ENCODE results near the gene VPS4B. TPM values are rescaled to one million over a fixed set of nuclear protein-coding genes. Genes with fewer than 3 reads are reported as not detected.

Gene VPS4B
- total and polyA plus RNA-seq, 10 of the 15 experiments (the other 5 are each of a cell fraction or from before 2014, with no cell fraction given), result 21.4 to 37.6 (median 29.8) TPM

GRCh38 chr18:63356272-63356896 lies 65.9 kb downstream of the VPS4B start:
- no TSS peak for BruUV-seq (replicated peaks)
- 91% methylated on average over 7 of the region's 7 CpGs for WGBS (ENCODE audit: insufficient coverage, insufficient replicate concordance, low lambda C conversion rate, missing lambda C conversion rate)
- TF ChIP-seq JUND (IDR thresholded peaks at IDR 0.05; ENCODE audit: low read depth, low read length) (no peak), DPF2 (IDR thresholded peaks at IDR 0.05) (no peak)
- SMC1A ChIA-PET (ENCODE audit: uncharacterized antibody, unreplicated experiment), result interaction anchor here (0.9 to 1.9 kb wide), 4 partner anchors 9 to 339 kb away, joined by 3 to 8 read pairs (median 4); no protein-coding TSS in a partner anchor
- H3K4me1 ChIP-seq (ENCODE audit: control insufficient read depth, insufficient read depth, low read length), result no peaks in the 10 kb centered on the region
- H4K20me1 ChIP-seq (ENCODE audit: control insufficient read depth, insufficient read depth), result no peaks in the 10 kb centered on the region
- H2AFZ ChIP-seq (ENCODE audit: control insufficient read depth, low read depth, low read length), result no peak overlapping the region
- RAD21 ChIA-PET (ENCODE audit: unreplicated experiment), result interaction anchor here (1.5 kb wide), 1 partner anchor 10 kb away, joined by 4 read pairs; no protein-coding TSS in a partner anchor
- POLR2A ChIA-PET, result no interaction called here
- no peak overlapping the region for H3K4me3 ChIP-seq
- H3K27ac ChIP-seq (ENCODE audit: control insufficient read depth, insufficient read depth), result no peak overlapping the region
- no peak for DNase-seq (ENCODE audit: low read depth, low spot score)
- no peaks in the 10 kb centered on the region for H3K79me2 ChIP-seq (ENCODE audit: control insufficient read depth, insufficient read depth, low read length)
- in situ Hi-C loops (cut with MboI) (no loop called here), intact Hi-C loops (cut with micrococcal nuclease; ENCODE audit: unreplicated experiment) (no loop called here)
- CTCF ChIA-PET, result interaction anchor here (1.1 to 1.4 kb wide), 2 partner anchors 10 to 33 kb away, joined by 3 to 4 read pairs; no protein-coding TSS in a partner anchor
- H3K4me2 ChIP-seq (ENCODE audit: control insufficient read depth, insufficient read depth), result no peak overlapping the region
- no peak for FAIRE-seq
- no peak overlapping the region for H3K9ac ChIP-seq (ENCODE audit: control insufficient read depth, insufficient read depth, low read length)
- H3K9me3 ChIP-seq (replicated peaks; ENCODE audit: control insufficient read depth, insufficient read depth, low read length), result no peaks in the 10 kb centered on the region
- peaks cover 0 to 7% of the 10 kb centered on the region in 2 experiments; a peak in 1 of 4 replicates for H3K36me3 ChIP-seq (ENCODE audit: control insufficient read depth in 2 of 2, insufficient read depth in 2 of 2, low read length in 1 of 2)
- no peaks in the 10 kb centered on the region for H3K27me3 ChIP-seq (replicated peaks in 1 of 2; ENCODE audit: control insufficient read depth in 2 of 2, insufficient read depth in 2 of 2, low read length in 1 of 2)
- ATAC-seq, result no peak

- no peaks in the 10 kb centered on the region for H3K79me2 ChIP-seq (ENCODE audit: control insufficient read depth, insufficient read depth, low read length)
- 45% methylated on average over 2 of the region's 2 CpGs for WGBS (ENCODE audit: insufficient coverage, insufficient replicate concordance, low lambda C conversion rate, missing lambda C conversion rate)
These were observed 72.0 kb downstream of the VPS4B start for GRCh38 chr18:63350230-63350629.

More at GRCh38 chr18:63350230-63350629, 72.0 kb downstream of the VPS4B start:
- ChIA-PET SMC1A (ENCODE audit: uncharacterized antibody, unreplicated experiment) (interaction anchor here (0.7 to 1.6 kb wide), 4 partner anchors 16 to 334 kb away, joined by 3 to 4 read pairs (median 3); no protein-coding TSS in a partner anchor), POLR2A (interaction anchor here (1.0 to 1.9 kb wide), 2 partner anchors 10 to 15 kb away, joined by 3 to 6 read pairs; no protein-coding TSS in a partner anchor), RAD21 (ENCODE audit: unreplicated experiment) (no interaction called here), CTCF (interaction anchor here (1.1 to 3.8 kb wide), 2 partner anchors 10 to 82 kb away, joined by 3 to 24 read pairs; no protein-coding TSS in a partner anchor)
- Histone ChIP-seq H3K4me3 (no peak overlapping the region), H3K9me3 (replicated peaks; ENCODE audit: control insufficient read depth, insufficient read depth, low read length) (no peaks in the 10 kb centered on the region), H3K4me2 (ENCODE audit: control insufficient read depth, insufficient read depth) (no peak overlapping the region), H3K4me1 (ENCODE audit: control insufficient read depth, insufficient read depth, low read length) (no peaks in the 10 kb centered on the region), H3K9ac (ENCODE audit: control insufficient read depth, insufficient read depth, low read length) (no peak overlapping the region), H4K20me1 (ENCODE audit: control insufficient read depth, insufficient read depth) (no peaks in the 10 kb centered on the region), H2AFZ (ENCODE audit: control insufficient read depth, low read depth, low read length) (no peak overlapping the region), H3K36me3 (ENCODE audit: control insufficient read depth in 2 of 2, insufficient read depth in 2 of 2, low read length in 1 of 2) (peaks cover 4 to 17% of the 10 kb centered on the region in 2 experiments; a peak in 3 of 4 replicates), H3K27ac (ENCODE audit: control insufficient read depth, insufficient read depth) (no peak overlapping the region), H3K27me3 (replicated peaks in 1 of 2; ENCODE audit: control insufficient read depth in 2 of 2, insufficient read depth in 2 of 2, low read length in 1 of 2) (no peaks in the 10 kb centered on the region)
- FAIRE-seq, result no peak
- TF ChIP-seq MYB (IDR thresholded peaks at IDR 0.05; ENCODE audit: borderline replicate concordance, low read depth, low read length), result no peak
- TF ChIP-seq SREBF2 (IDR thresholded peaks at IDR 0.05; ENCODE audit: low read length), result no peak
- no peak for TF ChIP-seq SUZ12 (IDR thresholded peaks at IDR 0.05; ENCODE audit: unreplicated experiment)
- TF ChIP-seq ZZZ3 (IDR thresholded peaks at IDR 0.05; ENCODE audit: control insufficient read depth, insufficient read length, low read depth), result no peak
- no peak for ATAC-seq
- intact Hi-C loops (cut with micrococcal nuclease; ENCODE audit: unreplicated experiment) (loop anchor here (5.0 kb wide), 1 partner anchor 82 kb away; no protein-coding TSS in a partner anchor), in situ Hi-C loops (cut with MboI) (no loop called here)
- no peak for DNase-seq (ENCODE audit: low read depth, low spot score)
- BruUV-seq (replicated peaks), result no TSS peak

All from GM12878 (cell line).